ENCODE results near the gene MRTFB.

GRCh38 chr16:14077918-14078317 lies 6.8 kb downstream of the MRTFB start:
- TF ChIP-seq, protein P1, sequence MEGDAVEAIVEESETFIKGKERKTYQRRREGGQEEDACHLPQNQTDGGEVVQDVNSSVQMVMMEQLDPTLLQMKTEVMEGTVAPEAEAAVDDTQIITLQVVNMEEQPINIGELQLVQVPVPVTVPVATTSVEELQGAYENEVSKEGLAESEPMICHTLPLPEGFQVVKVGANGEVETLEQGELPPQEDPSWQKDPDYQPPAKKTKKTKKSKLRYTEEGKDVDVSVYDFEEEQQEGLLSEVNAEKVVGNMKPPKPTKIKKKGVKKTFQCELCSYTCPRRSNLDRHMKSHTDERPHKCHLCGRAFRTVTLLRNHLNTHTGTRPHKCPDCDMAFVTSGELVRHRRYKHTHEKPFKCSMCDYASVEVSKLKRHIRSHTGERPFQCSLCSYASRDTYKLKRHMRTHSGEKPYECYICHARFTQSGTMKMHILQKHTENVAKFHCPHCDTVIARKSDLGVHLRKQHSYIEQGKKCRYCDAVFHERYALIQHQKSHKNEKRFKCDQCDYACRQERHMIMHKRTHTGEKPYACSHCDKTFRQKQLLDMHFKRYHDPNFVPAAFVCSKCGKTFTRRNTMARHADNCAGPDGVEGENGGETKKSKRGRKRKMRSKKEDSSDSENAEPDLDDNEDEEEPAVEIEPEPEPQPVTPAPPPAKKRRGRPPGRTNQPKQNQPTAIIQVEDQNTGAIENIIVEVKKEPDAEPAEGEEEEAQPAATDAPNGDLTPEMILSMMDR (IDR thresholded peaks at IDR 0.05; ENCODE audit: low read depth, low read length): no peak
- TF ChIP-seq EZH2phosphoT487 (IDR thresholded peaks at IDR 0.05; ENCODE audit: low read depth): no peak
